GM19239 (cell line): ENCODE results near the gene HOXC10.

Source experiments
- DNase-seq: peaks from one replicate; pipeline ENCODE4 v3.0.0; 2011; ENCODE audit warnings: low spot score; ENCODE audit not compliant: insufficient read length
- FAIRE-seq: peaks from 2 replicates; lab custom pipeline; 2011; peaks lifted over from hg19 to GRCh38; lab: Jason Lieb, UNC

Gene HOXC10

DNA sequence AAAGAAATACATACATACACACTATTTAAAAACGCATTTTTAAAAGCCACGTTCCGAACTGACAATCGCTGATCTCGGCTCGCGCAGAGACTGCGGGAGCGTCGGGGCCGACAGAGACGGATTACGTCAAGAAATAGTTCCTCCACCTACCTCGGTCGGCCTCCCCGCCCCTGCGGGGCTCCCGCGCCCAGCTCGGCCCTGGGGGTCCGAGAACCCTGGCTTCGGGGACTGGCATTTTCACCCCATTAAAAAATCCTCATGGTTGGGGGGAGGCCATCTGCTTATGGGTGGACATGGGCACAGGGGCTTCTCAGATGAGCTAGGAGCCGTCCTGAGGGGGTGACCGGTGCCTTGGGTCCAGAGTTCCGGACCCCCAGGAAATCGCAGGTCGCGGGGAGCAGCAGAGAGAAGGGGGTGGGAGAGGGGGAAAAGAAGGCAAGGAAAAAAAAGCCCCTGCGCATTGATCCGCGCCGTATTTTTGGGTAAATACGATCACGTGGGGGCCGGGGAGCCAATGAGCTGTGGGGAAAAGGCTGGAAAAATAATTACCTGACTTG is 14.7 kb downstream of the HOXC10 start:
- FAIRE-seq = no peak
- no peak for DNase-seq

DNA sequence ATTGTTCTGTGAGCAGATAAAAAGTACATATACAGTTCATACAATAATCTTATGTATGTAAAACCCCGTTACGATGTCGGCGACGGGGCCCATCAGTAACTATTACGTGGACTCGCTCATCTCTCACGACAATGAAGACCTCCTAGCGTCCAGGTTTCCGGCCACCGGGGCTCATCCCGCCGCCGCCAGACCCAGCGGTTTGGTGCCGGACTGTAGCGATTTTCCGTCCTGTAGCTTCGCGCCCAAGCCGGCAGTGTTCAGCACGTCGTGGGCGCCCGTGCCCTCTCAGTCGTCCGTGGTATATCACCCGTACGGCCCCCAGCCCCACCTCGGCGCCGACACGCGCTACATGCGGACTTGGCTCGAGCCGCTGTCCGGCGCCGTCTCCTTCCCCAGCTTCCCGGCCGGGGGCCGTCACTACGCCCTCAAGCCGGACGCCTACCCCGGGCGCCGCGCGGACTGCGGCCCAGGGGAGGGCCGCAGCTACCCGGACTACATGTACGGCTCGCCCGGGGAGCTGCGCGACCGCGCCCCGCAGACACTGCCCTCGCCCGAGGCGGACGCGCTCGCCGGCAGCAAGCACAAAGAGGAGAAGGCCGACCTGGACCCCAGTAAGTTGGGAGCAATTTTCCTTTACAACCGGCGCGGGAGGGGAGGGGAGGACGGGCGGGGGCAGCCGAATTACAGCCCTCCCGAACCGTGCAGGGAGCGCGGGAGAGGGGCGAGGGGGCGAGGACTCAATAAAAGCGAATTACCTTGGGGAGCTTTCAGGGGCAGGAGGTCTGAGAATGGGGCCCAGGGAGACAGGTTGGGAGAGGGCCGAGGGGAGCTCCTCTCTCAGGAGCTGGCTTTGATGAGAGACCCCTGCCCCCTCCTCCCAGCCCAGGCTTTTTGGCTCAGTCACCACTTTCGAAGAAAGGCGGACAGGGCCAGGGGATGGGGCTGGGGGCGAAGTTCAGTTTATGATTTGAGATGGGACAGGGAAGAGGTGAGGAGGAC is 15.5 kb downstream of the HOXC10 start, which contains the start of gene HOXC9:
TSS of gene HOXC9 (plus strand) at position 46 of the 999 bp plus-strand sequence. CDS start at position 74, 28 bp downstream.
- DNase-seq (no peak), FAIRE-seq (no peak)

DNA sequence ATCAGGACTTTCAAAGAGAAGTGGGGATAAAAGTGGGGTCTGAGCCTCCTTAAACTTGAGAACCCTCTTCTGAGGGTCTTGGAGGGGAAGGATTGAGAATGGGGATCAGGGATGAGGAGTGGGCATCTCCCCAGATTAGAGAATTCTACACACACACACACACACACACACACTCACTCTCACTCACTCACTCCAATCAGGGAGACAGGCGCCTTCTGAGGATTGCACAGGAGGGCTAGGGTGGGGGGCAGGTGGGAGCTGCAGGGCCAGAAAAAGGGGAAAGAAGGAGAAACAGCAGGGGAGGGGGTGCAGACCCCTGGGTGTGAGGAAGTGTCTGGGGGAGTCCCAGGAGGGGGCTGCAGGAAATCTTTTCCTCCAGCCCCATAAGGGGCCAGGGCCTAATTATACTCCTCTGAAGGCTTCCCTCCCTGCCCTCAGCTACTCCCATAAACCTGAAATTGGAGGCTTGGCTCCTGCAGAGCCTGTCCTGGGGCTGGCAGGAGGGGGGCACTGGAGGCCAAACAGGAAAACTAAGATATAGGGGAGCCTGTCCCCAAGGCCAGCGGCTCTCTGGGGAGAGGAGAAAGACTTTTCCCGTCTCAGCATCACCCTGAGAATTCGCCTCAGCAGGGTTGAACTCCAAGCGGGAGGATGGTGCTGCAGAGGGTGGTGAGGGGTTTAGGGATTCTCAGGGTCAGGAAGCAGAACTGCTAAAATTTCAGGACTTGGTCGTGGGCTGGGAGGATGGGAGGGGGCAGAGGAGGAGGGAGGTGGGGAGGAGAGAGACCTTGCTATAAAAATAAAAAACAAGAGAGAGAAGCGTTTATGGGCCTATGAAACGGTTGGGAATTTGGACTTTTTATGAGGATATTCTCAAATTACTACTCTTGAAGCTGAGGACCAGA is 16.6 kb downstream of the HOXC10 start:
- FAIRE-seq = no peak
- DNase-seq = no peak

GRCh38 chr12:54002278-54002914 is 17.4 kb downstream of the HOXC10 start:
- no peak for DNase-seq
- no peak for FAIRE-seq

DNA sequence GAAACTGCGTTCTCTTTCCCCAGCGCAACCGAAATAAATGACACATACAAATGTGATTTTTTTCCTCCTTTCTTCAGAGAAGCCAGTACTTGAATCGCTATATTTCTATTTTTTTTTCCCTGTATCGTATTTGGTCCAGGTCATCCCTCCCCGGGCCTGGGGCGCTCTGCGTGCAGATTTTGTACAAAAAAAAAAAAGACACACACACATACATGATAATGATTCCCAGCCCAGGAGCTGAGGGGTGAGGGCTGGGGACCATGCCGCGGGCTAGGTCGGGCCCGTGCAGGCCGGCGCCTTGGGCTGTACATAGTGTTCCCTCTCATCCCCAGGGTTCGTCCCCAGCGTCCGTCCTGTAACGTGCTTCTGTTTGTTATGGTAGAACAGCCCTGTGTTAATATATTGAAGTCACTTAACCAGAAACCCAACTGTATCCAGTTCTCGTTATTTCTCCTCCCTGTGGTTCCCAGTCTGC is 18.0 kb downstream of the HOXC10 start:
- DNase-seq (no peak), FAIRE-seq (no peak)

DNA sequence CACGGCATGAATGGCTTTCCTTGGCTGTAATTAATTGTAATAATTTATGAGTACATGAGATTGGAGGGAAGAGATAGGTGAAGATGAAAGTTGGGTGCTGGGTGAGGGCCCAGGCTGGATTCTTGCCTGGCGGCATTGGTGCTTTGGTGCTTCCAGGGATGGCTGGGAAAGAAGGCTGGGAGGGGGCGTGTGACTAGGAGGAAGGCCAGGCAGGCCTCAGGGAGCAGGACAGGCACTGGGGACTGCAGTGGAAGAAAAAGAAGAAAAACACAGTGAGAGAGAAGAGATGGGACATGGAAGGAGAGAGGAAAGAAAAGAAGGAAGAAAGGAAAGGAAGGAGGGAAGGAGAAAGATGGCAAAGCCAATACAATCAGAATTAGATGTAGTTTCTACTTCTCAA is 18.7 kb downstream of the HOXC10 start:
- no peak for FAIRE-seq

GRCh38 chr12:54004063-54004840 is 19.3 kb downstream of the HOXC10 start:
- DNase-seq (no peak), FAIRE-seq (no peak)

More for the DNA sequence above, 18.7 kb downstream of the HOXC10 start:
- DNase-seq = no peak

DNA sequence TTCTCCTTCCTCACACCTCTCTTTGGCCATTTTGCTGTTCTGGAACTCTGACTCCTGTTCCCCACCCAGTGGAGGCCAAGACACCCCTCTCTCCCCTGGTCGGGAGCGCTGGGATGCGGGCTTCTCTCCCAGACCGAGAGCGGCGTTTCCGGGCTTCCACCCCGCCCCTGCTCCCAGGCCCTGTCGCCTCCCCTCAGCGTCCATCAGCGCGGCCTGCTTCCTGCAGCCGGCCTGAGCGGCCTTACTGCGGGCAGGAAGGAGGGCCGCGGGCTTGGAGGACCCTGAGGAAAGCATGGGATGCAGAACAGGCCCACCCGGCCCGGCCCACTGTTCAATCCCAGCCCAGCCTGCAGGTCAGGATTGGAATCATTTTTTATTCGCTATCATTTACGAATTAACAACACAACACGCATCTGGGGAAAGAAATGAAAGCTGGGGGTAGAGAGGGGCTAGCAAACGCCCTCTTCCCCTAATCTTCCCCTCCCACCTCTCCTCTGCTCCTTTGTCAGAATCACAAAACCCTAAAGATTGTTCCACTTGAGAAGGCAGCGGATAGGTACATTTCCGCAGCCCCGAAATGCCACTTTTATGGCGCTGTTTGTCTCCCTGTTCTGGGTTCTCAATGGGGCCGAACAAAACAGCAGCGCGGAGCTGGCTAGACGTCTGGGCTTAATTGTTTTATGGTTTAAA is 20.0 kb downstream of the HOXC10 start:
- DNase-seq (no peak), FAIRE-seq (no peak)

DNA sequence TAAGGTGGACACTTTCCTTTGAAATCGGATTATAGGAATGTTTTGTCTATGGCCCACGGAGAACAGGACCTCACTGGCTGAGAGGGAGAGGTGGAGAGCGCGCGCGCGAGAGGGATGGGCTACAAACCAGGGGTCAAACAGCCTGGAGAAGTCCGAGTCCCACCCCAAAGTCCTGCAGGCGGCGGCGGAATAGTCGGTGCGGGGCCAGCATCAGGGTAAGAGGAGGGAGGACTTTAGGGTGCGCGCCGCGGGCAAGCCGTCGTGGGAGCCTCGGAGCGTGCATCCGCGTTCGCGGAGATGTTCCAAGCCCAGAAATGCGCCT is 20.5 kb downstream of the HOXC10 start:
- DNase-seq (no peak), FAIRE-seq (no peak)

DNA sequence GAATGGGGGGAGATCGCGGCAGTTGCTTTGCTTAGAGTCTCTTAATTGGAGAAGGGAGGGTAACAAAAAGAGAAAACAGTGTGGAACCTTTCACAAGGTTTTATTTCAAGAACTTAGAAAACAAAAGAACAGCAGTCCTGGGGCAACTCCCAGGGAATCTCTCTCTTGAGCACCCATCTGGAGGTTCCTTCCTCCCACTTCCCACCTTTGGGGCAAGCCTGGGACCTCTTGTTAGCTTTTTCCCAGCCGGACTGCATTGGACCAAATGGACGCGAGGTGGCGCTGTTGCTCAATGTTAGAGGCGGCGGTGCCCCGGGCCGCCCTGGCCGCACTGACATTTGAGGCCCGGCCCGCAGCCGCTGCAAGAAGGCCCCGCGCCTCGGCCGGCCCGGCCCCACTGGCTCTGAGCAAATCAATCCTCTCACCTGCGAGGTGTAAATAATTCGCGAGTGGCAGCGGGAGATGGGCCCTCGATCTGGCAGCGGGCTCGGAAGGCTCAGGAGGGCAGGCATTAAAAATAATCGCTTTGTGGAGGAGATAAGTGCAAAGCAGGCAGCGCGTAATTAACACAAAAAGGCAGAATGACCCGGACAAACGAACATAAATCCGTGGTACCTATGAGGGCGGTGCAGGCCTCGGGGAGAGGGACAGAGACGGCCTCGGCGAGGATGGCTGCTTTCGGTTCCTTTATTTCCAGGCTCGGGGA is 21.1 kb downstream of the HOXC10 start:
- FAIRE-seq (peak; percentile 91), DNase-seq (peak; percentile 90)

DNA sequence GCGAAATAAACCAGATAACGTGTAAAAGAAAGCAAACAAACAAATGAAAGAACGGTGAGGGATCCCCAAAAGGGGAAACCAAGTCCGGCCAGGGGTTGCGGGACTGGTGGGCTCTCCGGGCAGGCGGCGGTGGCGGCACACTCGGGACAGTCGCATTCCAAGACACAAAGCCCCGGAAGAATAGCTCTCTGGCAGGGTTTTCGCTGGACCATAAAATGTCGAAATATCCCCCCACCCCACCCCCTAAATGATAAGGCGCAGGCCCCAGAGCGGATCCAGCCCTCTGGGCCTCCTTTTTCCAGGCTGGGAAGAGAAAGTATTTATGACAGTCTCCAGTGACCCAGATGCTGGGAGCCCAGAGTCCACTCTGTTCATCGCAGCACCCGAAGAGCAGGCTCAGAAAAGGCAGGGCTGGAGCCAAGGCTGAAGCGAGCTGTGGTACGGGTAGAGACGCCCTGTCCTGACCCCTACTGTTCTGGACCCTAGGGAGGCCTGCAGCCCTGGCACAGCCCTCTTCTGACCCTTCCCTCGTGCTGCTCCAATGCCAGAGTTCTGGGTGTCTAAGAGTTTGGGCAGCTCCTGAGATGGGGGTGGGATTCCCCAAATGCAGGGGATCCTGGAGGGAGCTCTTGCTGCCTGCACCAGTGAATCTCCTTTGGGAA is 21.7 kb downstream of the HOXC10 start:
- no peak for DNase-seq
- FAIRE-seq = no peak

- no peak for DNase-seq
These were observed 22.8 kb downstream of the HOXC10 start for GRCh38 chr12:54007538-54008259.

GRCh38 chr12:54008260-54008552 is 23.3 kb downstream of the HOXC10 start:
- FAIRE-seq (no peak), DNase-seq (no peak)

More at GRCh38 chr12:54007538-54008259, 22.8 kb downstream of the HOXC10 start:
- no peak for FAIRE-seq

DNA sequence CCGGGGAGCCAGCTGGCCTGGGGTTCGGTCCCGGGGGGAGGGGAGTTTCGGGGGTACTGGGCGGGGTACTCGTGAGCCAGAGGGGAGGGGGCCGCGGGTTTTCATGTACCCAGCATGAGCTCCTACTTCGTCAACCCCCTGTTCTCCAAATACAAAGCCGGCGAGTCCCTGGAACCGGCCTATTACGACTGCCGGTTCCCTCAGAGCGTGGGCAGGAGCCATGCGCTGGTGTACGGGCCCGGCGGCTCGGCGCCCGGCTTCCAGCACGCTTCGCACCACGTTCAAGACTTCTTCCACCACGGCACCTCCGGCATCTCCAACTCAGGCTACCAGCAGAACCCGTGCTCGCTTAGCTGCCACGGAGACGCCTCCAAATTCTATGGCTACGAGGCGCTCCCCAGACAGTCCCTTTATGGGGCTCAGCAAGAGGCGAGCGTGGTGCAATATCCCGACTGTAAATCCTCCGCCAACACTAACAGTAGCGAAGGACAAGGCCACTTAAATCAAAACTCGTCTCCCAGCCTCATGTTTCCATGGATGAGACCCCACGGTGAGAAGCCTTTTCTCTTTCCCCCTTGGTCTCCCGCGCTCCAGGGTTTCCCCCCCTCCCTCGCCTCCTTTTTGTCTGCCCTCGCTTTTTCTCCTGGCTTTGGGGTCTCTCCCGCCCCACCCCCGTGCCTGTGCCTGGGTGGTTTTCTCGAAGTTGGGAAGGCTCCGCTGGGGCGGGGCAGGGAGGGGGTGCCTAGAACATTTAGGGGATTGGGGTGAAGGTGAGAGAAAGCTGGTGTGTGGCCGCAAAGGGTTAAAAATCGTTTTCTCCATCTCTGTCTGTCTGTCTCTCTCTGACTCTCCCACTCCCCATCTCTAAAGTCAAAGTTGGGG is 24.5 kb downstream of the HOXC10 start:
- DNase-seq (no peak), FAIRE-seq (no peak)

- DNase-seq (no peak), FAIRE-seq (no peak)
These were observed 25.4 kb downstream of the HOXC10 start for GRCh38 chr12:54010053-54010971.
